HG03442 (cell line): Measurements from ENCODE around the gene PPFIA3.

Experiments
- ATAC-seq: cut with Tn5 transposase; IDR thresholded peaks from one replicate; pipeline ENCODE4 v1.9.1; 2021; ENCODE audit warnings: mild to moderate bottlenecking, moderate library complexity; ENCODE audit not compliant: unreplicated experiment

PPFIA3 gene

DNA sequence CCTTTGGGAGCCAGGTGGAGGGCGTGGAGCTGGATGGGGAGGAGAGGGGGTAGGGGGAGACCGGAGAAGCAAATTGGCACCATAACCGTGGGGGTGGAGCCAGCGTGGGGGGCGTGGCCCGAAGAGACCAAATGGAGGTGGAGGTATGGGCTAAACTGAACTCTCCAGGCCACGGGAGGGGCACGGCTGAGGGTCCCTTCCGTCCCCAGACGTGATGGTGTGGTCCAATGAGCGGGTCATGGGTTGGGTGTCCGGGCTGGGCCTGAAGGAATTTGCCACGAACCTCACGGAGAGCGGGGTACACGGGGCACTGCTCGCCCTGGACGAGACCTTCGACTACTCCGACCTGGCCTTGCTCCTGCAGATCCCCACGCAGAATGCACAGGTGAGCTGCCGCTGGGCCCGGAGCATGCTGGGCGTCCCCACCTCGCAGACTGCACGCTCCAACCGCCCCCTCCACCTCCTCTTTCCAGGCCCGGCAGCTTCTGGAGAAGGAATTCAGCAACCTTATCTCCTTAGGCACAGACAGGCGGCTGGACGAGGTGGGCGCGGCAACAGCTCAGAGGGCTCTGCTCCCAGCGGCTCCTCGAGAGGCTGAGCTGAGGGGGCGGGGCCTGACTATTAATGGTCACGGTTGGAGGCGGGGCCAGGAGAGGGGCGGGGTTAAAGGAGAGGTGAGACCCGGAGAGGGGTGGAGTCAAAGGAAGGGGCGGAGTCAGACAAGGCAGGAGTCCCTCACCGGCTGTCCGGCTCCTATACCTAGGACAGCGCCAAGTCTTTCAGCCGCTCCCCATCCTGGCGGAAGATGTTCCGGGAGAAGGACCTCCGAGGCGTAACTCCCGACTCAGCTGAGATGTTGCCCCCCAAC lies 29.7 kb downstream of the PPFIA3 start:
- ATAC-seq: no peak

DNA sequence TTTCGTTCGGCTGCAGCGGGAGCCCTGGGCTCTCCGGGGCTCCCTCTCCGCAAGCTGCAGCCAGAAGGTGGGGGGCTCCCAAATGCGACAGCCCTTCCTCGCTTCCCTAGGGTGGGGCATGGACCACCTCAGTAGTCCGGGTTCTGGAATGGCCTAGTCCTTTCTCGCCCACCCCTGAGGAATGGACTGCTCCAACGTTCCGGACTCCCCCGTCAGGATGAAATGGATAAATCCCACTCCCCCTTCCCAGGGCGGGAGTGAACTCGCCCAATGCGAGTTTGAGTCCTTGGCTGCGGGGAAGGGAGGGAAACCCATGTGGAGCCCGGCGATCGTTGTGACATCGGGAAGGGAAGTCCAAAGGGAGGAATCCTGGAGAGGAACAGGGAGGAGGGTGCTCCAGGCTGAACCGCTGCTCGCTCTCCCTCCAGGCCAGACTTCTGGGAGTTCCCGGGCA lies 30.3 kb downstream of the PPFIA3 start:
- no peak for ATAC-seq

DNA sequence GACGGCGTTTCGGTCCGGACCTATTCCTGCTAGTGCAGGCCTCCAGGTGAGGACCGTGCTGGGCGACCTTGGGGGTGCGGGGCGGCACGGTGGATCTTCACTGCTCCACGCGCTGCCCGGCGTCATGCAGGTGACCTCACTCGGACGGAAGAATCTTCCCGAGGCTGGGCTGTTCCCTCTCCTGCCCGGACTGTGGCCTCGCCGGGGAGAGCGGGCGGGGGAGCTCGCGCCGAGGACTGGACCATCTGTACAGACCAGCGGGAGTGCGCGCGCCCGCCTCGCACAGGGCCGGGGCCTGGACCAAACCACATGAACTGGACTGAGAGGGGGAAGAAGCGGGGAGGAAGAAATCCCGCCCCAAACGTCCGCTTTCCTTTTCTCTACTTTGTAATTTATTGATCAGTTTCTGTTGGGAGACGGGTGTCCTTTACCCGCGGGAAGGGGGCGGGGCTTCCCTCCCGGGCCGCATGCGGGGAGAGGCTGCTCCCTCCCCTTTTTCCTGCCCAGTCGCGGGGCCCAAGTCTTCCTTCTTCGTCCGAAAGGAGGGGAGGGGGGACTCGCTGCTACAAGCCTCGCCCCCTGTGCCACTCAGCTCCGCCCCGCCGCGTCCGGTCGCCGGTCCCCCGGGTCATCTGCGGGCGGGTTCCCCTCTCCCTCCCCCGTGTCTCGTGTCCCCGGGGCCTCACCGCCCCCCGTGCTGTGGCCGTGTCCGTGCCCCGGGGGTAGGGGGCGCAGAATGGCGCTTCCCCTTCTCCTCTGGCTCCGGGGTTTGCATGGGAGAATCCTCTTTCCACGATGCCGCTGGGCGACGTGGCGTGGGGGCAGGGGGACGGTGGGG lies 31.0 kb downstream of the PPFIA3 start:
- ATAC-seq: no peak

DNA sequence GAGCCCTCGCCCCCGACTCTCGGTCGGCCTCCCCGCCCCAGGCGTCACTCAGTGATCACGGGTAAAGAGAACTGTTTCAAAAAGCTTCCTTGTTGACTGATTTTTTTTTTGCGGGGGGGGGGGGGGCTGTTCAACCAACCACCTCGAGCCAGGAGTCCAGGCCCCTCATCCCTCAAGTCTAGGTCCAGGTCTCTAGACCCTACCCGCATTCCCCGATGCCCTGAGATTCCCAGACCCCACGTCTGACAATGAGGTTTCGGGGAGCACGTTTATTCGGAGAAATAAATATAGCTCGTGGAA lies 31.6 kb downstream of the PPFIA3 start:
- ATAC-seq: no peak

DNA sequence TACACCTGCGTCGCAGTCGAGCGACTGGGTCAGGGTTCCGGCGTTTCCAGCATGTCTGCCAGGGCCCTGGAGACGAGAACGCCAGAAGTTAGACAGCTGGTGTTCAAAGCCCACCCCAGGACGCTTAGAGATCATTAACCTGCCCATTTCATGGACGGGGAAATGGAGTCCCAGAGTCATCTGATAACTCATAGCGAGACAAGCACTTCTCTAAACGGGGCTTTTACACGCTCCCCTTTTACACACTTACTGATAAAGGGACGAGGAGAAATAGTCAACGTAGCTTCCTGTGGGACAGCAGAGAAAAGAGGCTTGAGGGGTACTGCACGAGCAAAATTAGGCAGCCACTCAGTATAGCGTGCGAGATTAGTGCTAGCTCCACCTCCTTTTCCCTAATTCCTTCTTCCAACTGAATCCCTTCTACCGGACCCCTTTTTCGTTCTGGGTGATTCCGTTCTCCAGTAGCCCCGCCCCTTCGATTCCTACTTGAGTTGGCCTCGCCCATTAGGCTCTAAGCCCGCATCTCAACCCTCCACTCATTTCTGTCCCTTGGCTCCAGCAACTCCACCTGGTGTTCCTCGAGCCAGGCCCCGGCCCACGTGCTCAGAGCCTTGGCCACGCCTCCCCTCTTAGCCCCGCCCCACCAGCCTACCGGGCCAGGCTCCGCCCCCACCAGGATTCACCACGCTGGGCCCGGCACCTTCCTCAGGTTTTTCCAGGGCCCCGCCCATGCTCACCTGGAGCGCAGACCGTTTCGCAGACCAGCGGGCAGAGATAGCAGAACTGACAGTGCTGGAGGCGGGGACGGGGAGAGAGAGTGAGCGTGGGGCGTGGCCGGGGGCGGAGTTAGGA lies 32.1 kb downstream of the PPFIA3 start:
- ATAC-seq: no peak

DNA sequence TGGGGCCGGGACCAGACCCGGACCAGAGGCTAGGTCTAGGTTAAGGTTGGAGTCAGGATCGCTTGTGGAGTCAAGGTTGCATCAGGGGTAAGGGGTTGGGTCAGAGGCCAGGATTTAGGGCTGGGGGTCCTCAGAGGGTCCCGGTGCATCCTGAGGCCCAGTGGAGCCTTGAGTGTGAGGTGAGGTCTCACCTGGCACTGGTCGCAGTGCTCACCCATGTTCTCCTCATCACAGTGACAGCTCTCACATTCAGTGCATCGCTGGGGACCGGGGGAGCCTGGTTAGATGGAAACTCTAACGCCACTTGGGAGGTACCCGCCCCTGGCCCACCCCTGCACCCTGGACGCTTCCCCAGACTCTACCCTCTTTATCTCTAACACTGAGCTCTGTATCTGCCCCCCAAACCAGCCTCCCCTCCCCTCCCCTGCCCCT lies 32.8 kb downstream of the PPFIA3 start:
- no peak for ATAC-seq

DNA sequence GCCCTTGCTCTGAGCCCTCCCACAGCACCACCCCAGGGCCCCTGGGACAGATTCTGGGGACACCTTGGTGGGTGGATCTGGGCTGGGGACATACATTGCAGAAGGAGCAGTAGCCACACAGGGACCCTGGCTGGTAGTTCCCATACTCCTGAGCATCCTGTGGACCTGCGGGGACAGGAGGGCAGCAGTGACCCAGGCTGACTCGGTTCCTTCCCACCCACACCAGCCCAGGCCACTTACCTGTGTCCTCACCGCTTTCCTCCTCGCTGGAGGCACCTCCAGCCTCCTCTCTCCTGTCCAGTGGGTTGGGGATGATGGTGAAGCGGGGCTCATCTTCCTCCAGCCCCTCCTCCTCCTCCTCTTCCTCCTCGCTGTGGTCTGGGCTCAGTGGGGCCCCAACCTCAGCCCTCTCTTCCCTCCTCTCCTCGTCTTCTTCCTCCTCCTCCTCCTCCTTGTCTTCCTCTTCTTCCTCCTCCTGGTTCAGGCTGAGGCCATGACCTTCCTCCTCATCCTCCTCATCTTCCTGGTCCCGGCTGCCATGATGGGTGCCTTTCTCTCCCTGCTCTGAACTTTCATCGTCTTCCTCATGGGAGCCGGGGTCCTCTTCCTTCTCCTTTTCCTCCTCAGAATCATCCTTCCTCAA lies 33.9 kb downstream of the PPFIA3 start:
- ATAC-seq: no peak

DNA sequence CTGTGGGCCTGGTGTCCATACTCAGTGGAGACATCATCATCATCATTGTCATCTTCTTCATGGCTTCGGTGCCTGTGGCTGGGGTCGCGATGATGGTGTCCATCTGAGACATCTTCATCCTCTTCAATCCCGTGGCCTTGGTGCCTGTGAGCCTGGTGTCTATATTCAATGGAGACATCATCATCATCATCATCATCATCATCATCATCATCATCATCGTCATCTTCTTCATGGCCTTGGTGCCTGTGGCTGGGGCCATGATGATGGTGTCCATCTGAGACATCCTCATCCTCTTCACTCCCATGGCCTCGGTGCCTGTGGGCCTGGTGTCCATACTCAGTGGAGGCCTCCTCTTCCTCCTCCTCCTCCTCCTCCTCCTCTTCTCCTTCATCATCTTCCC lies 34.9 kb downstream of the PPFIA3 start:
- no peak for ATAC-seq

DNA sequence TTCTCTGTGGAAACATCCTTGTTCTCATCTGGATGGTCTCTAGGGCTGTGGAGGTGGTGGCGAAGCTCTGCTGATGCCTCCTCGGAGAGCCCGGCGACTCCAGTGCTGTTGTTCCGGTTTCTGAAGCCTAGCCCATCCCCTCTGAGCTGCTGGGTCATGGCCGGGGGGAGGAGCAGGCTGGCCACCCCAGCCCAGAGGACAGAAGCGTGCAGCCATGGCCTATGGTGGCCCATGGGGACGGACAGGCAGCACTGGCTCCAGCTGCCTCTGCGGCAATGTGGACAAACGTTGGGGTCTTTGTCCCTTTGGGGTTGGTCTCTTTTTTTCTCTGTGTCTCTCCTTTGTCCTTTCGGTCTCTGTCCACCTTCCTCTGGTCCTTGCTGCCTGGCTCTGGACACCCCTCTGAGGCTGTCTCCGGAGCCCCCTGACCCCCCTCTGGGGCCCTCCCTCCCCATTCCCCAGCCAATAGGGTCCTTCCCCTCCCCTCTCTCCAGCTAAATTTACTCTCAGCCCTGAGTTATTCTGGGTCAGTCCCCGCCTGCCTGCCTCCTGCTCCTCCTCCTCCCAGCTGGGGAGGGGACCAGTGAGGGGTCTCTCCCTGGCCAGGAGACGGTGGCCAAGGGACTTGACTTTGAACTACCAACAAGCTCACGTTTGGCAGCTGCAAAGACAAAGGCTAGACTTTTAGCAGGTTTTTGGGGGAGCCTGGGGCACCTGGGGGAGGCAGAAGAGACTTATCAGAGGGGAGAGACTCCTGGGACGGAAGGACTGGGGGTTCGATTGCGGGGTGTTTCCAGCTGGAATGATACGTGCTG lies 35.9 kb downstream of the PPFIA3 start, which contains the start of gene HRC:
Gene HRC, minus strand, starts transcription at position 392 of the 815 bp plus-strand sequence. Its CDS starts 159 bp downstream, at position 233.
- no peak for ATAC-seq

DNA sequence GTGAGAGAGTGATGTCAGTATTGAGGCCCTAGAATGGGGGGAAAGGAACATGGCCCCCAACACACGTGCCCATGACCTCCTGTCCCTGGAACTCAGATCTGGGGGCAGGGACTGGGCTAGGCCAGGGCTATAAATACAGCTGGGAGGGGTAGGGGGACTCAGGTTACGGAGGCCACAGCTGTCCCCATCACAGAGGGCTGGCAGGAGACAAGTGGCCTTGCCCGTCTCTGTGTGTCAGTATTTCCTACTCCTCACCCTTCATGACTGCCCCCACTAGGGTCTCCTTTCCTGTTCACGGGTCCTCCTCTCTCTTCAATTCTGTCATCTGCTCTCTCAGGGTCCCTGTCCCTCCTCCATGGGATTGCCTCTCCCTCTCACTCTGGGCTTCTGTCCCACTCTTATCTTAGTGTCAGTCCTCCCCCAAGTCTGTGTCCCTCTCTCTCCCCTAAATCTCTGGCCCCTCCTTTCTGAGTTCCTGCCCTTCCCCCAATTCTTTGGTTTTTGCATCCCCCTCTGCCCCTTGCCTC lies 36.5 kb downstream of the PPFIA3 start:
- no peak for ATAC-seq

DNA sequence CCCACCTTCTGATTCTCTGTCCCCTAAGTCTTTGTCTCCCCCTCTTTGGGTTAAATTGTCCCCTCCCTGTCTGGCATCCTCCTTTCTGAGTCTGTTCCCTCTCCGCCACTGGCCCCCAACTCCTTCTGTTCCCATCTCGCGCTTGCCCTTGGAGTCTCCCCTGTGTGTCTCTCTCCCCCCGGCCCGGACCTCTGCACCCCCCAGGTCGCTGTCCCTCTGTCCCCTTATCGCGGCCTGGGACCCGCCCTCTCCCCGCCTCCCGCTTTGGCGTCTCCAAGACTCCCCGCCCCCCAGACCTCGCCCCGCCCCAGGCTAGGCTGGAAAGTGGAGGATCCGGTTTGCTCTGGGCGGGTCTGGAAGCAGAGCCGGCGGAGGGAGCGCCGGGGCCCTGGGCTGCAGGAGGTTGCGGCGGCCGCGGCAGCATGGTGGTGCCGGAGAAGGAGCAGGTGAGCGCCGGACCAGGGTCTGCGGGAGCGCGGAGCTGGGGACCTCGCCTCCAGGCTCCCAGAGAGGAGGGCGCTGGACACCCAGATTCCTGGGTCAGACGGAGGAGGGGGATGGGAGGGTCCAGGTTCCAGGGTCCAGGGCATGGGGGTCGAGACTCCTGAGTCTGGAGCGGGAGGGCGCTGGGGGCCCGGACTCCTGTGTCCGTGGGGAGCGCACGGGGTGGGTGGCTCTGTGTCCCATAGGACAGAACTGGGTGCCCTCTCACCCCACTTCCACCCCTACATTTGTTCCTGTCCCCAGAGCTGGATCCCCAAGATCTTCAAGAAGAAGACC lies 38.3 kb downstream of the PPFIA3 start, which contains the start of gene TRPM4:
Gene TRPM4, plus strand, starts transcription at position 348 of the 780 bp plus-strand sequence. Its CDS starts 75 bp downstream, at position 423.
- no peak for ATAC-seq

DNA sequence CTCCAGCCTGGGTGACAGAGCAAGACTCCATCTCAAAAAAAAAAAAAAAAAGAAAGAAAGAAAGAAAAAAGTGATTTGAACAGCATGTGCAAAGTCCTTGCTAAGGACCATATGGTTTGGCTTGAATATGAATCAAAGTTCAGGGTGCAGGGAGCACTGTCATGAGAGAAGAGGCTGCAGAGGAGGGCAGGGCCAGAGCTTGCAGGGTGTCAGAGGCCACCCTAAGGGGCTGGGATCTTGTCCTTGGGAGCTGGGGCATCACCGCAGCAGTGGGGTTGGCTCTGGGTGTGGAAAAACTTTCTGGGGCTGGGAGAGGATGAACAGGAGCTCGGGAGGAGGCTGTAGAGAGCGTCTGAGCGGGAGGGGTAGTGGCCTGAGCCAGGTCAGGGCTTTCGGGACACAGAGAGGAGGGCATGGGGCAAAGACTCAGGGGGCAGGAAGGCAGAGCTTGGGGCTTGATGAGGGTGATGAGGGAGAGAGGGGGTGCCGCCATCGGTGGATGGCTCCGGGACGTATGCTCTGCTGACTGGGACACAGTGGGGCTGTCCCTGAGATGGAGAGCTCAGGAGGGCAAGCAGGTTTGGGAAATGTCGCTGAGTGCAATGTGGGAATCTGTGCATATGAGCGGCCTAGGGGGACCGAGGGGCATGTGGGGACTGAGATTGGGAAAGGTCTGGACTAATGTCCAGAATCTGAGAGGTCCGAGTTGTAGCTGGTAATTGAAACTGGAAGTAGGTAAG lies 41.3 kb downstream of the PPFIA3 start:
- ATAC-seq: no peak

DNA sequence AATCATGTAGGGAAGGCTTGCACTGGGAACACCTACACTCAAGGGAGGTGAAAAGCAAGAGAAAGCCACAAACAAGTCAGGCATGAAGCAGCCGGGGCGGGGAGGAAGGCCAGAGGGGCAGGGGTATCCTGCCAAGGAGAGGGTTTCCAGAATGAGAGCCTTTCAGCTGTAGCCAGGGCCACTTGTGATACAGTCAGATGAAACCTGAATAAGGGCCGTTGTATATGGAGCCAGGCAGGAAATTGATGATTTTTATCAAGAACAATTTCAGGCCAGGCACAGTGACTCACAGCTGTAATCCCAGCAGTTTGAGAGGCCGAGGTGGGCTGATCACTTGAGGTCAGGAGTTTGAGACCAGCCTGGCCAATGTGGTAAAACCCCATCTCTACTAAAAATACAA lies 42.6 kb downstream of the PPFIA3 start:
- ATAC-seq: no peak

DNA sequence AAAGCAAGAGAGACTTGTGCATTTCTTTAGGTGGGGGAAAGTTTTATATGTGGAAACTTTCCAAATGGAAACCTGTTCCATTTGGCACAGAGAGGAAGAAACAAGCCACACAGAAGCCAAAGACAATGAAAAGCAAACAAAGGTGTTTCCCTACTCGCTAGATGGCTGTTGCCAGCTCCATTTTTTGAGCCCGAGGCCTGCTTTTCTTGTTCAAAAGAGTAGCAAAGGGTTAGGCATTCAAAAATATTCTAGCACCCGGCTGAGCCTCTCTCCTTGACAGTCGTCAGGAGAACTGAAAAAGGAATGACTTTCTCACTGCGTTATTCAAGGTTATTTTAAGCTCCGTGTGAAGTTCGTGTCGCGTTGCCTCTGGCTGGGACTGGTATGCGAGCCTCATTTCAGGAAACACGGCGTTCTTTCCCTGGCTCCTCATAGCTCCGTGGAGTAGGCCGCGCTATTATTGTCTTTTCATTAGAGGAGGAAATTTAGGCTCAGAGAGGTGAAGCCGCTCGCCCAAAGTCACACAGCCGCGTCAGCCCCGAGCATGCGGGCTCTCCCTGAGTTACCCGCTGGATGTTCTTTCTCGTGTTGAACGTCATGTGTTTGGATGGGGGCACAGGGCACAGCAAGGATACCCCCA lies 45.9 kb downstream of the PPFIA3 start:
- no peak for ATAC-seq

DNA sequence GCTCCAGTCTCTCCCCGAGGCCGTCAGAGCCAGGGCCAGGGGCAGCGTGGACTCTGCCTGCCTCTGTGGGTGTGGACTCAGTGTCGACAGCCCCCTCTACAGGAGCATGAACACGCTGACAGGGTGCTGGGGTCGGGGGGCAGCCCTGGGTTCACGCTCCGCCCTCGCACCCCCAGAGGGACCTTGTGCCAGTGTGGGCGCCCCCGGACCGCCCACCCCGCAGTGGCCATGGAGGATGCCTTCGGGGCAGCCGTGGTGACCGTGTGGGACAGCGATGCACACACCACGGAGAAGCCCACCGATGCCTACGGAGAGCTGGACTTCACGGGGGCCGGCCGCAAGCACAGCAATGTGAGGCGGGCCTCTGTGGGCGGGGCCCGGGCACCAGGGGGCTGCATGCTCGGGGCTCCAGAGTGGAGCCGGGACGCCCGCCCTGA lies 46.5 kb downstream of the PPFIA3 start:
- no peak for ATAC-seq

DNA sequence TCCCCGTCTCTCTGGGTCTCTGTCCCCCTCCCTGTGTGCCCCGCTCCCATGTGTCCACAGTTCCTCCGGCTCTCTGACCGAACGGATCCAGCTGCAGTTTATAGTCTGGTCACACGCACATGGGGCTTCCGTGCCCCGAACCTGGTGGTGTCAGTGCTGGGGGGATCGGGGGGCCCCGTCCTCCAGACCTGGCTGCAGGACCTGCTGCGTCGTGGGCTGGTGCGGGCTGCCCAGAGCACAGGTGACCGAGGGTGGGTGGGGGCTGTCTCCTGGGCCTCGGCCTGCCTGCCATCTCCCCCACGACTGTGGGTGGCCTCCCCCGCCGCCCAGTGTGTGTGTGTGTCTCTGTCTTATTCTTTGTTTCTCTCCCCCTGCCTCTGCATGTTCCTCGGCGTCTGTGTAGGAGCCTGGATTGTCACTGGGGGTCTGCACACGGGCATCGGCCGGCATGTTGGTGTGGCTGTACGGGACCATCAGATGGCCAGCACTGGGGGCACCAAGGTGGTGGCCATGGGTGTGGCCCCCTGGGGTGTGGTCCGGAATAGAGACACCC lies 48.6 kb downstream of the PPFIA3 start:
- ATAC-seq: no peak

DNA sequence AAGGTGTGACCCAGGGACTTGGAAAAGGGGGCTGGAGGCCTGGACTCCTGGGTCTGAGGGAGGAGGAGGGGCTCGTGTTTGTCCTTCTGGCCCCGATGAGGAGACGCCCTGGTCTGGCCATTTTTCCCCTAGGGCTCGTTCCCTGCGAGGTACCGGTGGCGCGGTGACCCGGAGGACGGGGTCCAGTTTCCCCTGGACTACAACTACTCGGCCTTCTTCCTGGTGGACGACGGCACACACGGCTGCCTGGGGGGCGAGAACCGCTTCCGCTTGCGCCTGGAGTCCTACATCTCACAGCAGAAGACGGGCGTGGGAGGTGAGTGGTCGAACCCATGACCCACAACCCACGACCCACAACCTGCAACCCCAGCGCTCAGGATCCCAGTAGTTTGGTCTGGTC lies 49.1 kb downstream of the PPFIA3 start:
- no peak for ATAC-seq
